DMS153 treated with DMSO at 0.1 percent for 48 hours (cell line): ENCODE results near the gene PIK3R5.

Experiments
- DNase-seq: peaks from one replicate; lab custom pipeline; 2025; ENCODE audit not compliant: unreplicated experiment; lab: John Stamatoyannopoulos, UW

PIK3R5 gene

DNA sequence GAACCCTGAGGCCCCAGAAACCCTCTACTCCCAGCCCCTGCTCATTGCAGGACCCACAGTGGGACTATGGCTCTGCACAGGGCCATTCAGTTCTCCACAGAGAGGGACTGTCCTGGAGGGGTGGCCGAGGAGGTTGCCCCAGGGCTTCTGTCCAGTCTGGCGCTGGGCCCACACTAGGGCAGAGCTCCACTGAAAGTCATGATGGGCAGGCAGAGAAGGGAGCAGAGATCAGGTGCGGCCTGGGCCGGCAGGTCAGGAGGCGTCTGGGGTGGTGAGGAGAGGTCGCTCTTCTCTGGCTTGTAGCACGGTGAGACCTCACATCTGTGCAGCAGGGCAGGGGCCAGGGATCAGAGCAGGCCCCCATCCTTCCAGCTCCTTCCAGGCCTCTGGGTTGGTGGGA lies 85.0 kb downstream of the PIK3R5 start:
- DNase-seq, result no peak

DNA sequence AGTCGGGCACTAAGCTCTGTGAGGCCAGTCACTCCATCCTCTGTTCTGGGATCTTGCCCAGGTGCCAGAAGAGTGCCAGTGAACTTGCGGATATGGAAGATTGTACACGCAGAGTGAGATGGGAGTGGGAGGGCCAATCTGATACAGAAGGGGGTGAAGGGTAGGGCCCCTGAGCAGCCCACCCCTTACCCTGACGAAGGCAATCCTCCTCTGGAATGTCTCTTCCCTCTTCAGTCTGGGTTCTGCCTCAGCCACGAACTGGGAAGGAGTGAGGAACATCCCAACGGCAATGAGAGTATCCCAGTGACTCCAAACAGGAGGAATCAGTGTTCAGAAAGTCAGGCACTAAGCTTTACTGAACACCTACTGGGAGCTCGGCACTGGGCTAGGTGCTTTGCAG lies 86.1 kb downstream of the PIK3R5 start:
- no peak for DNase-seq

DNA sequence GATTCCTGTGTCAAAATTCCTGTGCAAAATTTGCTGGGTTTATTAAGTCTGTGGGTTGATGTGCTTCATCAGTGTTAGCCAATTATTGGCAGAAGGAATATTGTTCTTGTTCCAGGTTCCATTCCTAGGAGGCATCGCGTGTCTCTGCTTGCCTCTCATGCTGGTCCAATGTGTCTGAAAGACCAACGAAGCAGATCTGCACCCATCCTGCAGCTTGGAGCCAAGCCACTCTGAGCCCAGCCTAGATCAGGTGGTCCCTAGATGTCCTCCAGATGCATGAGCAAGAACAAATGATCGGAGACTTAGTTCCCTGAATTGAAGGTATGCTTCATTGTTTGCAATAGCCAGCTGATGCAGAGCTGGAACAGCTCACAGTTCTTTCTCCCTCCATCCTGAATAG lies 87.5 kb downstream of the PIK3R5 start:
- DNase-seq, result no peak

DNA sequence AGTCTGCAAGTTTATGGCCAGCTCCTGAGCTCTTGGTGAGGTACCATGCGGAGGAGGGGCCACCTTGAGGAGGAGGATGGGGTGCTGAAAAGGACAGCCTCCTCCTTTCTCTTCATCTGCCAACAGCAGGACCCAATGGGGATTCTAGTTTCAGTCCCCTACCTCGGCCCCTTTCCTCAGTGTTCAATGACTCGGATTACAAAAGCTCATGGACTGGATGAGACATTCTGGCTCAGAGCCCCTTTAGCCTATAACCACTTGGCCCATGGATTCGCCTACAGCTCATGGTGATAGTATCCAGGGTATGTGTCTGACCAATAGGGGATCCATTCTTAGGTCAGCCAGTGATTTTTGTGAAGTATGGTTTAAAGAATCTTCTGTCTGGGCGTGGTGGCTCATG lies 89.5 kb downstream of the PIK3R5 start:
- no peak for DNase-seq

DNA sequence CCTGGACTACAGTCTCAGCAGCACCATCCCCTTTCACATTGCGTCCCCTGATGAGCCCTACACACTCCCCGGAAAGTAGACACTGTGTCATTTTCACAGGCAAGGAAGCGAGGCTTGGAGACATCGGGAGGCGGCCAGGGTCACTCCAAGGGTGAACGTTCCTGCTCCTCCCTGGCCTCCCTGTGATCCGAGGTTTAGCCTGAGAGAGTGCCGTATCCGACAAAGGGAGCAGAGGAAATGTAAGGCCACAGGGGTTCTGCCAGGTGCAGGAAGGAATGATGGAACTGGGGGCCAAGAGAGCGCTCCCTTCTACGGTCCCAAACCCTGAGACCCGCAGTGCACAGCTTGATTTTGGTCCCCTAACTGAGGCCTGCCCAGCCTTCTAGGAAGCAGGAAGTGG lies 90.1 kb downstream of the PIK3R5 start:
- no peak for DNase-seq

DNA sequence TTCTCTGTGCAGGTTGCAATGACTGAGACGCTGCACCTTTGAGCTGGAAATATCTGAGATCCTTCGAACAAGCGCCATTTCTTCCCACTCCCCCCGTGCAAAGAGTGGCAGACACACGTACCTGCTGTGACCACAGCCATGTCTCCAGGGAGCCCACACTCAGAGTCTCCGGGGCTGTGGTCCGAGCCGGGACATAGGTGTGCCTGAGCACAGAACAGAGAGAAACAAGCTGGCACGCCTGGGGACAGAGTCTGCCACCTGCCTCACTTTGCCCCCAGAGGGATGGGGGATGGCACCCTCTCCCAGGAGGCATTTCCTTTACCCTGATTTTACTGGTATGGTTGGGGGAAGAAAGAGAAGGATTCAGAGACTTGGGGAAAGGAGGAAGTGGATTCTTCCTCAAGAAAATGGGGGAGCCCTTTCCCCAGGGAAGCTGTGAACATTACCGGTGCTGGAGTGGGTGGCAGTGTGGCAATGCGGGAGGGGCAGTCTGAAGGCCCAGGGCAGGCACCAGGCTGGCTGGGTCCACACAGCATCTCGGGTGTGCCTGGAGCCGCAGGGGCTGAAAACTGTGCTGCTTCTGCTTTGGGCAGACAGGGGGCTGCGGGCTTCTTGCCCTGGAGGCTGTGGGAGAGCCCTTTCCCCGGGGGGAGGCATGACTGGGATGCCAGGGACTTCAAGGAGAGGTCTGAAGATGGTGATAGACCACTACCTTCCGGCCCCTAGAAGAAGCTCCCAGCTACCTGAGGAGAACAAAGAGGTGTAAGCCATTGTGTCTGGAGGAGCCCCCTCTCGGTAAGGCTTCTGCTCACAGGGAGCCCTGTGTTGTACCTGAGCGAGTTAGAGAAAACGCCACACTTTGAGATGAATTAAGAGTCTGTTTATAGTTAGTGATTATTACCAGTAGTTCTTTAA lies 91.4 kb downstream of the PIK3R5 start:
- DNase-seq, result no peak

DNA sequence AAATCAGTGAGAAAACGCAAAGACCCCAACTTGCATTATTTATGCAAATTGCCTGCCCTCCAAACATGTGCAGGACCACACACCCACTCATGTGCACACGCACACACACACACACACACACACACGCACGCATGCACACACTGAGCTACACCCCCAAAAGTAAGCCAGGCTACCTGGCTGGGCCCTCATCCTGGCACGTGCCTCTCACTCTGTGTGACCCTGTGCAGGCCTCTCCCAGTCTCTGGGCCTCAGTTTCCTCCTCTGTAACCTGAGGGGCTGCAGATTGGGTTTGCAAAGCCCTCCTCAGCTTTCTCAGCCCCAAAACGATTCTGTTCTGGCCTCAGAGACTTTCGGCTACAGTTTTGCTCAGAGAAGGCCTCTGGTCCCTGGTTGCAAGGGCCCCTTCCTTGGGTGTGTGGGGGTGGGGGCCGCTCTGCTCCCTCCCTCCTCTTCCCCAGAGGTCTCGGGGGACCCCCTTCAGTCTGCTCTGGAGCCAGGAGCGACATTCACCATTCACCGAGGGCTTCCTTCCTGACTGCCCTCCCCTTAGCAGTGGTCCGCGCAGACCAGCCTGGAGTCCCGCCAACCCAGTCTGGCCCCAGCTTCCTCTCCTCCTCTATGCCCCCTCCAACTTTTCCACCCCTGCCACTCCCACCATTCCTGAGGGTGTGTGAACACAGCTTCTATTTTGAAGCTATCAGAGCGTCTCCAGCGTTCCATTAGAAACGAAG lies 92.6 kb downstream of the PIK3R5 start:
- no peak for DNase-seq

DNA sequence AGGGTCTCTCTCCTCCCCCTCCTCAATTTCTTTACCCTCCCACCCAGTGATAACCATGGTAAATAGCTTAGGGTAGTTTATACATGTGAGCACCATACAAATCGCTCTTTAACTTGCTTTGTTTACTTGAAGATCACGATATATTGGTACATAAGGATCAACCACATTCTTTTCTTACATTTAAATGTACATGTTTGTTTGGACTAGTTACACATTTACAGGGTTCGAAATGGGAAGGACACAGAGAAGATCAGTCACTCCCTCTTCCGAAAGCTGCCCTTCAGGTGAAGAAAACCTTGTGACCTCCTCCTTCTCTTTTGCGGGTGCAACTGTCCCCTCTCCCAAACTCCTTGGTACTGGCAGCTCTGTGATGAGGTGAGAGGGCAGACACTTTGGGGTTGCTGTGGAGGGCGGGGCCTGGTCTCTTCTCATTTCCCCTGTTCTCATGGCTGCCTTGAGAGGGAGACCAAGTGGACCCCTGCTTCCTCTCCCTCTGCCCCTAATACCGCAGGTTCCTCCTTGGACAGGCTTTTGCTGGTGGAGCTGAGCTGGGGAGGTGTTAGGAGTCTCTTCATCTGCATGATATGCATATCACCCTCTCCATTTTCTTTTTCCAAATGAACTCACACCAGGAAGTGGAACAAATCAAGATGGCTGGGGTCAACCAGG lies 93.3 kb downstream of the PIK3R5 start:
- no peak for DNase-seq

DNA sequence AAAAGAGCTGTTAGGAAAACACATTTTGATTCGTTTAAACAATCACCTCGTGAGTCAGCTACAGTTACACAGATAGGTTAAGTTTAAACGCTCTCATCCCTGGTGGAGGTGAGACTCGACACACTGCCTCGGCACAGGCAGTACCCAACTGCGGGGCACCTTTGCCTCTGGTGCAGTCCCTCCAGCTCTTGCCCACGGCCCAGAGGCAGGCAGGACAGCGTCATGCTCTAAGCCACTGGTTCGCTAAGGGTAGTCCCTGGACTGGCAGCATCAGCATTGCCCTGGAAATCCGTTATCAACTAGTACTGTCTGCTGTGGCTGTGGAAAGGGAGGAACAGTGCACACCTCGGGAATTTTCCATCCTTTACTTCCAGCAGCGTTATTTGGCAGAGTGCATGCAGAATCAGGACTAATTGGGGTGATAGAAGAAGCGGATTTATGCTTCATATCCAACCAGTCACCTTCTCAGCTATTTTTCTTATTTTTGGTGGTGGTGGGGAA lies 94.4 kb downstream of the PIK3R5 start:
- DNase-seq, result no peak

DNA sequence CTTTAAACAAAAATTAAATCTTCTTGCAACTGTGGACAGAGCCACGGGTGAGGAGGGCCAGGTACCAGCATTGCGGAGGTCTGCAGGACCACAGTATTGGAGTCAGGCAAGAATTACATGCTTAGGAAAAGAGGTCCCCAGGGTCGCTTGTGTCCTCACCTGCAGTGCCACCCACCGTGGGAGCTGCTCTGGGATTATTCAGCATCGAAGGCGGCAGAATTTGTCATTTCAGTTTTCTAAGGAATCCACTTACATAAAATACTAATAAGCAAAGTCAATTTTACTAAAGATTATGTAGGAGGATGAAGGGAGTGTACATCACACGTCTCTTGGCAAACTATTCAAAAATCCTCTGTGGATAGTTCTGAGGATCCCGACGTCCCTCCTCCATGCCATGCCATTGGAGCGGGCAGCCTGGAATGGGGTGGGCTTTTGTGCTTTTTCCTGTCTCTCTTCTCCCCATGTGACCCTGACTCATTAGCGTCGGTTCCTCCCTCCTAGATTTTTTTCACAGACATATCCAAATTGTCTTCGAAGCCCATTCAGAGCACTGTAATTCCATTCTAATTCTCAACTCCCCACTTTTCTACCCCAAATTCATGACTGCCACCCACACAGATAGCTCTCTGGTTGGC lies 95.0 kb downstream of the PIK3R5 start:
- no peak for DNase-seq

DNA sequence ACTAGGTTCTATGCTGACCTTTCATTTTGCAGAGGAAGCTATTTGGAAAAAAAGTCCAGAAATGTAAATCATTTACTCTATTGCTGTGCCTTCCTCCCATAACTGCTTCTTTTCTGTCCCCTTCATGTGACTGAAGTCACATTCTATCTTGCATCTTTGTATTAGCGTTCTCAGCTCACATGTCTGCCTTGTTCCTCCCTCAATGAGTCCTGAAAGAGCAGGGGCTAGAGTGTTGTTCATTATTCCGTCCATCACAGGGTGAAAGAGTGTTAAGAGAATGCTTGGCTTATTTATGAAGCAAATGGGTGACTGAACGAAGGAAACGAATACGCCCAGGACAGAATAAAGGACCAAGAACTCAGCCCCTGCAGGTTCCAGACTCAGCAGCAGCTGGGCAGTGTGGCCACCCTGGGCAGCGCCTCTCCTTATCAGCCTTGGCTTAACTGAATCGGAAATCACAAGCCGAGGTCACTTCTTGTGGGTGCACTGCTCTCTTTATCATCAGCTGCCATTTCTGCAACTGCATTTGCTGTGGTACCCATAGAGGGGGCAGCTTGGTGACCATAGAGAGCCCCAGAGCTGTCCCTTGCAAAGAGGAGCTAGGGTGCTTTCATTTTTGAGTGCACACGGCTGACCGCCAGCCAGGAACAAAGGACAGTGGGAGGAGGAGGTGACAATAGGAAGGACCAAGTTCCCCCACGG lies 96.2 kb downstream of the PIK3R5 start:
- DNase-seq, result no peak

DNA sequence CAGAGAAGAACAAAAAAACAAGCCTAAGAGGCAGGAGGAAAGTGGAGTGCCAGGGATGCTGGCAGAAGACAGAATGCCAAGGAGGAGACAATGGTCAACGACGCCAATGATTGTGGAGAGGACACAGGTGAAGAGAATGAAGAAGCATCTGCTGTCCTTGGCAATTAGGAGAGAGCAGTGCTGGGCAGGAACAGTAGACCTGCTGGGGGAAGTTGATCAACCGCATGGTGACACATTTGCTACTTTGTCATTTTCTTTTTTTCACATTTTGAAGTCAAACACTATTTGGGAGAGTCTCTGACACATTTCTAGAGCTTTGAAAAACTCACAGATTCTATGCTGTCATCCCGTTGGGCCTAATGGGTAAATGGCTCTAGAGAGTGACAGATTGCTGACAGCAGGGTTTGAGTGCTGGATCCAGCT lies 97.0 kb downstream of the PIK3R5 start:
- DNase-seq, result no peak

DNA sequence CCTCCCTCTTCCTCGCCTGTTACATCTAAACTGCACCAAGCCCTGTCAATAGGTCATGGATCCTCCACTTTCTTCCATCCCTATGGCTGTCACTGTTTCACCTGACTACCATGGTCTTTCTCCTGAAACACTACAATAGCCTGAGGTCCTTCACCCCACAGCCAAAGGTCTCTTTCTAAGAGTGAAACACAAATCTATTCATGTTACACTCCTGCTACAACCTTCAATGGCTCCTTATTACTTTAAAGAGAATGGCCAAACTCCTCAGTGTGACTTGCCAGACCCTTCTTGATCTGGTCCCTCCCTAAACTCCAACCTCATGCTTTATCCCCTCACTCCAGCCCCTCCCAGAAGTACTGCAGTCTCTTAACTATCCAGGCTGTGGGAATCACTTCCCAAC lies 97.4 kb downstream of the PIK3R5 start:
- DNase-seq, result no peak

DNA sequence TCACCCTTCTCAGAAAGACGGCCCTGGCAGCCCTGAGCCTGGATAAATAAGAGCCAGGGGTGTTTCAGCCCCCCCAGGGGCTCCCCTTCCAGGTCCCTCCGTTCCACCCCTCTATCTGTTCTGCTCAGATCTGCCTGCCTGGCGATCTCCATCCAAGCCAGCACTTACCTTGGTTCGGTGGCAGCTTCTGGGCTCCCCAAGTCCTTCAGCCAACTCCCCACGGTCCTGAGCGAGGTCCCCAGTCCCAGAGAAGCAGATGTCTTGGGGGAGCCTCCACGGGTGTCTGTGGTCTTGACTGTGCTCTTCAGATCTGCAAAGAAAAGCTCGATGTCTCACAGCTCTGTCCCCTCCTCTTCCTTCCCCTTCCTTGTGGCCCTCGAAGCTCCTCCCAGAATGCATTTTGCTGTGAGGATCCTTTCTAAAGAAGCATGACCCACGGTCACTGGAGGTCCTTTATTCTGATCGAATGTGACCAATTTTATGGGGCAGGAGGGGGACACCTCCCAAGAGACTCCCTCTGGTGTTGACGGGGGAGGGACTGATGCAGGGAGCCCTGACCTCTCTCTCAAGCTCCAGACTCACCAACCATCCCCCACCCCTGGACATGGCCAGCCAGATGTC lies 98.0 kb downstream of the PIK3R5 start, which contains the start of gene PIK3R6:
TSS of gene PIK3R6 (minus strand) at position 314 of the 621 bp plus-strand sequence. CDS start 17,880 bp downstream, outside the sequence.
- no peak for DNase-seq

DNA sequence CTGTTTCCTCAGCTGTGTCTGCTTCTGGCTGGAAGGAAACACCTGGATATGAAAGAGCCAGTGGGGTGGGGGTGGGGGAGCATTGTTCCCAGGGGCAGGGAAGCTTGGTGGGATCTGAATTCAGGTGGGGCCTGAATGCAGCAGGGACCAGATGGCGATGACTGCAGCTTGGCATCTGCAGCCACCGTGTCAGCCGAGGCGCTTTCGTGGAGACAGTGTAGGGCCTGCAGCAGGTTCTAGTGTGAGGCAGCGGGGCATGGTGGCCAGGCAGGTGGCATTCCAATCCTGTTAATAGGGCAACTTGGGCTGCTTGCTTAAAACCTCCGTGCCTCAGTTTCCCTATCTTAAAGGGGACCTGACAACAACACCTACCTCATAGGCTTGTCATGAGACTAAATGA lies 99.7 kb downstream of the PIK3R5 start:
- no peak for DNase-seq

DNA sequence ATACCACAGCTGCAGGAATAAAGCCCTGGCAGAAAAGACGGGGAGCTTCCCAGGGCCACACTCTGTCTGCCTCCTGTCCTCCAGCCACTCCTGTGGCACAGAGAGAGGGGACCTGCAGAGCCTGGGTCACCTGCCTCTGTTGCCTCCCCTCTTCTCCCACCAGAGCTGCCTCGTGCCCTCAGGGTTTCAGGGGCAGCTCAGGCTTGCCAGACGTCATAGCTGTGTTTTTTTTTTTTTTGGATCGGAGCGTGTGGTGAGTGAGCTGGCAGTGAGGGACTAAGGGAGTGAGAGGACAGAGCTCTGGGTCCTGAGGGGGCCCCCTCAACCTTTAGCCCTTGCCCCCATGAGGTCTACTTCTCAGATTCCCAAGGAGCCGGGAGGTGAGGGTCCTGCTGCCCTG lies 100.1 kb downstream of the PIK3R5 start:
- DNase-seq, result no peak

DNA sequence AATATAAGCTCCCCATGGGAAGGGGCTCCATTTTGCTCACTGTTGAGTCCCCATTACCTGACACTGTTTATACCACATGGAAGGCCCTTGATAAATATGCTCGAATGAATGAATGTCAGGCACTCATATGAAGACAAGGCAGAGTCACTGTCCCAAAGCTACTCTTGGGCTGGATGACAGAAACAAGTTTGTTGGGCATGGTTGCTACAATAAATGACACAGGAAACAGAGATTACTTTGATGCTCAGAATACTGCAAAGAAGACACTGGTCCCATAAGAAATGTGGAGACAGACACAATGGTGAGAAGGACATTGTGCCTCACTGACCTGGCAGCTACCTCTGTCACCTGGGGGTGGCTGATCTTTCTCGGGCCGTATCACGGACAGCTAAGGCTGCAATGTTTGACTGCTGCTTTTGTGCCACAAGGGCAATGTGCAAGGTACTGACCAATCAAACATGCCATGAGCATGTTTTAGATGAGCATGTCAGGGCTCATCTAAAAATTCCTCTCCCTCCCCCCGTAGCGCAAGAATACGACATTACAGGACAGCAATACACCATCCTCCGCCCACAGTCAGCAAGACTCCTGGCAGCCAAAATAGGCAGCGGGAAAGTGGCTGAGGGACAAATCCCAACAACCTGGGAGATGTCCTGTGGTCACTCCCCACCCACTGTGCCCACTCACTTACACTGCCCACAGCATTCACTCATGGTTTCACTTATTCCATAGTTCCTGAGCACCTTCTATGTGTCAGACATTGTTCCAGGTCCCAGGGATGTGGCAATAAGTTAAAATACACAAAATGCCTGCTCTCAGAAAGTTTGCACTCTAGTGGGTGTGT lies 103.1 kb downstream of the PIK3R5 start:
- no peak for DNase-seq

DNA sequence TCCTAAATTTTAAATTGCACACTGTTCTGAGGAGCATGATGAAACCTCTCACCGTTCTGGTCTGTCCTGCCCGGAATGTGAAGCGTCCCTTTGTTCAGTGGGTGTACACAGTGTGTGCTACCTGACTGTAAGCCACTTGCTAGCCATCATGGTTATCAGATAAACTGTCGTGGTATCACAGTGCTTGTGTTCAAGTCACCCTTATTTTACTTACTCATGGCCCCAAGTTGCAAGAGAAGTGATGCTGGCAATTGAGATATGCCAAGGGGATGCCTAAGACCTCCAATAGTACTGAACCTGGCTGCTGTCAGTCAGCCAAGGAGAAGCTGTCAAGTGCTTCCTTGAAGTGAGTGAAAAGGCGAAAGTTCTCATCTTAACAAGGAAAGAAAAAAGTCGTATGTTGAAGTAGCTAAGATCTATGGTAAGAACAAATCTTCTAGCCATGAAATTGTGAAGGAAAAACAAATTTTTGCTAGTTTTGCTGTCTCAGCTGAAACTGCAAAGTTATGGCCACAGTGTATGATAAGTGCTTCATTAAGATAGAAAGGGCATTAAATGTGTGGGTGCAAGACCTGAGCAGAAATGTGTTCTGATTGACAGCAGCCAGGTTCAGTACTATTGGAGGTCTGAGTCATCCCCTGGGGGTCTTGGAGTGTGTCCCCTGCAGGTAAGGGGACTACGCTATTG lies 103.9 kb downstream of the PIK3R5 start:
- DNase-seq, result no peak
